DND-41 (cell line): ENCODE data around the gene AHNAK.

Experiments
- CTCF ChIP-seq: IDR thresholded peaks from 2 replicates; pipeline ENCODE4 v1.5.1; 2012; ENCODE audit warnings: borderline replicate concordance, low read length, moderate library complexity, mild to moderate bottlenecking; ENCODE audit not compliant: poor library complexity, severe bottlenecking; ENCODE audit errors: extremely low read depth
- EZH2 ChIP-seq: IDR thresholded peaks from 3 replicates; pipeline ENCODE4 v1.6.1; 2012; ENCODE audit warnings: borderline replicate concordance, low read depth, mild to moderate bottlenecking, moderate library complexity, low read length, inconsistent platforms; ENCODE audit not compliant: severe bottlenecking

GRCh38 chr11:62558669-62559068 is 12.1 kb upstream of the AHNAK start:
- TF ChIP-seq CTCF (no peak), EZH2 (no peak)
